Tibial nerve (tissue), 3 donors: ENCODE data around the gene ASCC1.

ENCODE experiments used
- CTCF ChIP-seq, 5 experiments: fragments of 200-600 bp in 3 of 5; fragments of 450-650 bp in 2 of 5; sonication (generic) in 3 of 5; IDR thresholded peaks; one replicate each; pipeline ENCODE4 v1.5.1; 2016 to 2019; ENCODE audit warnings: antibody characterized with exemption in 5 of 5, mild to moderate bottlenecking in 3 of 5, moderate library complexity in 2 of 5
- POLR2A ChIP-seq, 2 donors: fragments of 450-650 bp; IDR thresholded peaks; one replicate each; pipeline ENCODE4 v1.6.1; 2017; ENCODE audit warnings: antibody characterized with exemption in 2 of 2, mild to moderate bottlenecking in 2 of 2, moderate library complexity in 2 of 2

- TF ChIP-seq POLR2A (IDR thresholded peaks at IDR 0.05) (no peak), CTCF (IDR thresholded peaks at IDR 0.05) (no peak)
Measured at GRCh38 chr10:72093450-72093849, 122.6 kb downstream of the ASCC1 start.
